ACHN (cell line): ENCODE data around the gene EIF3D.

ENCODE experiments used
- DNase-seq: peaks from one replicate; pipeline ENCODE4 v3.0.0-alpha.2; 2015
- in situ Hi-C: cut with HindIII; loops from 2 replicates; pipeline ENCODE4 v1.10.0; 2017; ENCODE audit warnings: low sequenced_read_pairs, low pct_ligation_motif_present, low pct_unique_long_range_greater_than_20kb

EIF3D gene

GRCh38 chr22:36514766-36515165, 14.2 kb downstream of the EIF3D start:
- in situ Hi-C loops = no loop called here
- DNase-seq = no peak

- DNase-seq = no peak
- in situ Hi-C loops = no loop called here
These were observed 16.0 kb downstream of the EIF3D start for GRCh38 chr22:36512991-36513390.

- in situ Hi-C loops = no loop called here
- DNase-seq = no peak
These were observed 16.6 kb downstream of the EIF3D start for GRCh38 chr22:36512333-36512732.

GRCh38 chr22:36510966-36511881, 17.7 kb downstream of the EIF3D start:
- in situ Hi-C loops = no loop called here
- DNase-seq = peak; percentile 57

GRCh38 chr22:36510384-36510783, 18.6 kb downstream of the EIF3D start:
- DNase-seq = no peak
- in situ Hi-C loops = no loop called here

- no peak for DNase-seq
- in situ Hi-C loops = no loop called here
These were observed 21.4 kb downstream of the EIF3D start for GRCh38 chr22:36507518-36508010.

GRCh38 chr22:36506637-36507517, 22.1 kb downstream of the EIF3D start, which contains the start of gene FOXRED2:
Gene FOXRED2, minus strand, starts transcription at chr22:36507040. Its CDS starts 618 bp downstream, at chr22:36506422.
- in situ Hi-C loops = no loop called here

GRCh38 chr22:36505998-36506635, 22.8 kb downstream of the EIF3D start:
- DNase-seq = no peak
- in situ Hi-C loops = no loop called here

More at GRCh38 chr22:36506637-36507517, 22.1 kb downstream of the EIF3D start, which contains the start of gene FOXRED2:
- peak; percentile 81 for DNase-seq

GRCh38 chr22:36497910-36498665, 30.9 kb downstream of the EIF3D start:
- no peak for DNase-seq
- in situ Hi-C loops = no loop called here

- DNase-seq = no peak
- in situ Hi-C loops = no loop called here
These were observed 35.3 kb downstream of the EIF3D start for GRCh38 chr22:36493690-36494110.

- in situ Hi-C loops = no loop called here
- no peak for DNase-seq
These were observed 36.9 kb downstream of the EIF3D start for GRCh38 chr22:36492109-36492508.

- in situ Hi-C loops = no loop called here
- no peak for DNase-seq
These were observed 37.8 kb downstream of the EIF3D start for GRCh38 chr22:36491155-36491554.

- peak; percentile 40 for DNase-seq
These were observed 42.2 kb downstream of the EIF3D start for GRCh38 chr22:36486619-36487384.

GRCh38 chr22:36481393-36482168, 47.4 kb downstream of the EIF3D start, which contains the start of gene TXN2:
Gene TXN2, minus strand, starts transcription at chr22:36481640. Its CDS starts 803 bp downstream, at chr22:36480837.
- in situ Hi-C loops = no loop called here
- peak; percentile 94 for DNase-seq

More at GRCh38 chr22:36486619-36487384, 42.2 kb downstream of the EIF3D start:
- in situ Hi-C loops = no loop called here

GRCh38 chr22:36480941-36481392, 48.0 kb downstream of the EIF3D start:
- DNase-seq = no peak
- in situ Hi-C loops = no loop called here

GRCh38 chr22:36478966-36479365, 50.0 kb downstream of the EIF3D start:
- no peak for DNase-seq
- in situ Hi-C loops = no loop called here
